Placental pericyte (primary cell): ENCODE measurements around the gene SMYD3. TPM values are rescaled to one million over a fixed set of nuclear protein-coding genes. Genes with fewer than 3 reads are reported as not detected.

Experiments
- small RNA-seq: library from RNA; depleted of rRNA; stranded (forward); fragments of <200 nt; gene quantifications from one replicate; pipeline ENCODE3, GENCODE V24; 2012; ENCODE audit warnings: low replicate concordance
- total RNA-seq: library from RNA; depleted of rRNA; stranded (reverse); fragments of >200 nt; gene quantifications from 2 replicates; pipeline ENCODE4 v1.2.3, GENCODE V29; 2012

Gene SMYD3
- total RNA-seq = 21.4 and 27.2 TPM in 2 replicates

DNA sequence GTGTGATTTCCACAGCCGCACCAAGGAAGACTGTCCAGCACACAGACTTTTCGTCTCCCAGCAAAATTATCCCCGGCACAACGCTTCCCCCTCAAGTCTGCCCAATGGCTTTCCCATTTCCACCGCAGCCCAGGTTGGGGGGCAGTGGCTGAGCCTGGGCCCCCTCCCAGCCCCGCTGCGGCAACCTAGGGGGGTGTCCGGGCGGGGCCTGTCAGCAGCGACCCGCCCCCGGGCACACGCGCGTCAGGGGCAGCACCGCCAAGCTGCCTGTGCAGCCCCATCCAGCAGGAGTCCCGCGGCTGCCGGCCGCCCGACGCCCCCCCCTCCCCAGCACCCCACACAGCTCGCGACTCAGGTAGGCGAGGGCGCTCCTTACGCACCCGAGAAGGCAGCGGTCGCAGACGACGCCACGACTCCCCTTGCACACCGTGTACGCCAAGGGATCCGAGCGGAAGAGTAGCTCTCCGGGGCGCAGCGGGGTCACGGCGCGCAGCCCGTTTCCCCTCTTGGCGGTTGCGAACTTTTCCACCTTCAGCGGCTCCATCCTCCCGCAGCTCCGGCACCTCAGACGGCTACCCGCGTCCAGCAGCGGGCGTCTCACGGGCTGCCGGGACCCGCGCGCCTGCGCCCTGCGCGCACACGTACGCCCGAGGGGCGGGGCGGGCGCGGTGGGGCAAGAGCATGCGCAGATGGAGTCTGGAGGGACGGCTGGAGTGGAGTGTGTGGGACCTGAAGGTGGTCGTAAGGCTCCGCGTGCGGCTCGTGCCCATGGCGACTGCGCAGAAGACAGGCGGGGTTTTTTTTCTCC, at the start of gene SMYD3:
TSS of gene SMYD3 (minus strand) at position 606 of the 808 bp plus-strand sequence.

Small RNAs within 50 kb of the gene (small RNA-seq; reads per million reads assigned to genes)
- not detected for gene AL356583.2
- gene RF00019 = not detected
- not detected for gene RNU6-1283P

Other genes with a start within 250 kb of the SMYD3 start
- 18.2 and 26.1 TPM in 2 replicates for gene TFB2M, start 59.0 kb upstream of the SMYD3 start, total RNA-seq
- 28.0 and 34.8 TPM in 2 replicates for gene CNST, start 59.2 kb upstream of the SMYD3 start, total RNA-seq
- 32.8 and 35.5 TPM in 2 replicates for gene SCCPDH, start 217.1 kb upstream of the SMYD3 start, total RNA-seq